ENCODE data around the gene IRF8. TPM values are rescaled to one million over a fixed set of nuclear protein-coding genes. Genes with fewer than 3 reads are reported as not detected.
A peak's percentile ranks its signal among the peaks of the same experiment; 100 is the strongest.
"Not testable (repeated sequence)": the region's sequence is repeated elsewhere in the genome, so short reads cannot be mapped to it uniquely, and the experiment has no call there.

IRF8 gene
- total RNA-seq, 2 experiments from 2014 or later: 230 to 234 TPM

- DNase-seq: no peak
- no peaks in the 10 kb centered on the region for H3K27me3 Mint-ChIP-seq
- H3K36me3 Mint-ChIP-seq: peaks cover 34% of the 10 kb centered on the region
- no peak overlapping the region for H3K4me3 Mint-ChIP-seq
- H3K9me3 Mint-ChIP-seq: peaks cover 9% of the 10 kb centered on the region
- H3K27ac Mint-ChIP-seq: no peak overlapping the region
- H3K4me1 Mint-ChIP-seq: peaks cover 70% of the 10 kb centered on the region
These were observed 43.1 kb downstream of the IRF8 start for GRCh38 chr16:85941863-85942644.

- H3K36me3 Mint-ChIP-seq: peaks cover 30% of the 10 kb centered on the region
- H3K9me3 Mint-ChIP-seq, DNase-seq, H3K4me3 Mint-ChIP-seq, H3K27ac Mint-ChIP-seq, H3K27me3 Mint-ChIP-seq: not testable (repeated sequence)
- H3K4me1 Mint-ChIP-seq: peaks cover 72% of the 10 kb centered on the region
These were observed 43.7 kb downstream of the IRF8 start for GRCh38 chr16:85942659-85943058.

- Mint-ChIP-seq H3K36me3 (peaks cover 22% of the 10 kb centered on the region), H3K4me3 (no peak overlapping the region), H3K27ac (peak overlapping the region; percentile 77), H3K27me3 (no peaks in the 10 kb centered on the region), H3K4me1 (peaks cover 72% of the 10 kb centered on the region), H3K9me3 (peaks cover 4% of the 10 kb centered on the region)
- DNase-seq: no peak
These were observed 44.7 kb downstream of the IRF8 start for GRCh38 chr16:85943711-85944110.

DNA sequence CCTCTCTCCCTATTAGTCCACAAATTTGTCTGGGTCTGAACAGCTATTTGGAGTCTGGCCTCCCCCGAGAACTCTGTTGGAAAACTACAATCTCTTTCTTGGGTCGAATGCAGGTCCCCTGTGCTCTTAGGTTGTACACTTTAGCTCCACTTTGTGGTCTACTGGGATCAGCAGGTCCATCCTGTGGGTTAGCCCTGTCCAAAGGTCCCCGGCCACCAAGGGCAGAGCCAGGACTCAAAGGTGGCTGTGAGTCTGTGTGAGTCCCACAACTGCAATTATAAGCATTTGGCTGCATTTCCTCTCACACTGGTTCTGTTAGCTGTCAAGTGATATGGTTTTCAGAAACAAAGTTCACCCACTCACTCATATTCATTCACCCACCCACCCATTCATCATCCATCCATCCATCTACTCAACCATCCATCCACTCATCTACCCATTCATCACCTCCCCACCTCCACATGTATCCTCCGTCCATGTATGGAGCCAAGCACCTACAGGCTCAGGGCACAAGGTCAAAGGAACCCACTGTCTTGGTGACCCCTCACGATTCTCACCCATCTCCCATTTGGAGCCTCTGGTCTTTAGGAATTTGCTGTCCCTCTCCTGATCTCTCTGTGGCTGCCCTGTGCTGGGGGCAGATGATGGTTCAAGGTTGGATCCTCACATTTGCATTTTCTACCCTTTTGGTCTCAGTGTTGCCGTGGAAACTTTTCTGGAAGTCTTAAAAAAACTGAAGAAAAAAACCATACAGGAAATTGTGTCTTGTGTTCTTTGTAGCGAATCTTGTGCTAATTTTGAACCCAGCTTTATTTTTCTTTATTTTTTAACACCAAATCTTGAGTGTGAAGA lies 45.8 kb downstream of the IRF8 start:
- H3K4me1 Mint-ChIP-seq: peaks cover 76% of the 10 kb centered on the region
- H3K4me3 Mint-ChIP-seq: peak overlapping the region; percentile 5
- H3K9me3 Mint-ChIP-seq: no peaks in the 10 kb centered on the region
- peak overlapping the region; percentile 77 for H3K27ac Mint-ChIP-seq
- H3K36me3 Mint-ChIP-seq: peaks cover 15% of the 10 kb centered on the region
- DNase-seq: no peak
- no peaks in the 10 kb centered on the region for H3K27me3 Mint-ChIP-seq

DNA sequence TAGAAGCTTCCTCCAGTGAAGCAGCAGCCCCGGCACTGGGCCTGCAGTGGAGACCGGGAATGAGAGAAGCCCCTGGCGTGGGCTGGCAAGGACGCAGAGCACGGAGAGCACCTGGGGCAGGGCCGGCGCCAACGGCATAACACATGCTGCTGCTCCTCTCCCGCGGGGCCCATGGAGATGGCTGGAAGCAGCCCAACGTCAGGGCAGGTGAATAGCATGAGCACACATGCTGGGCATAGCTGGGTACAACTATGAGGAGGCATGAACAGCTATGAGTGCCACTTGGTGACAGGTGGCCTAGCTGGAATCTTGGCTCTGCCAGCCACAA lies 46.4 kb downstream of the IRF8 start:
- H3K27ac Mint-ChIP-seq: peak overlapping the region; percentile 77
- no peak for DNase-seq
- H3K9me3 Mint-ChIP-seq: no peaks in the 10 kb centered on the region
- H3K4me3 Mint-ChIP-seq: peak overlapping the region; percentile 5
- no peaks in the 10 kb centered on the region for H3K27me3 Mint-ChIP-seq
- H3K4me1 Mint-ChIP-seq: peaks cover 77% of the 10 kb centered on the region
- H3K36me3 Mint-ChIP-seq: peaks cover 12% of the 10 kb centered on the region

DNA sequence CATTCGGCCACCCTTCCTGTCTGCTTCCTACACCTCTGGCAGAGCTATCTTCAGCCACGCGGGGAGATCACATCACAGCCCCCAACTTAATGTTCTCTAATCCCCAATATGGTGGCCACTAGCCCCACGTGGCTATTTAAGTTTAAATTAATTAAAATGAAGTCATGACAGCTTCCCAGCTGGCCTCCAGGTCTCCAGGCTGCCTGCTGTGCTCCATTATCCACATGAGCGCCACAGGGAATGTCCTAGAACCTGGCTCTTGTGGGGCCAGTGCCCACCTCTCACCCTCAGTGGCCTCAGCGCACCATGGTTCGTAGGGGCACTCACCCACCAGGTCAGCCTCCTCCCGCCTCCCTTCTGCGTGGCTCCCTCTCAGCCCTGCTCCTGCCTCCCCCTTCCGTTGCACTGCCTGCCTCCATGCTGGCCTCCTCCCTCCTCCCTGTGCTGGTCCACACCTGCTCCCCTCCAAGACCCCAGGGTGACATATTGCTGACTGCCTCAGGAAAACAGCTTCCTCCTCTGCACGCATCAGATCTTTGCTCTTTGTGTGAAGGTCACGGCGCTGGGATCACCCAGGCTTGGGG lies 47.7 kb downstream of the IRF8 start:
- no peak for DNase-seq
- peaks cover 81% of the 10 kb centered on the region for H3K4me1 Mint-ChIP-seq
- peak overlapping the region; percentile 77 for H3K27ac Mint-ChIP-seq
- H3K9me3 Mint-ChIP-seq: no peaks in the 10 kb centered on the region
- peak overlapping the region; percentile 33 for H3K4me3 Mint-ChIP-seq
- H3K27me3 Mint-ChIP-seq: no peaks in the 10 kb centered on the region
- H3K36me3 Mint-ChIP-seq: peaks cover 12% of the 10 kb centered on the region

- peak overlapping the region; percentile 32 for H3K4me3 Mint-ChIP-seq
- peaks cover 74% of the 10 kb centered on the region for H3K4me1 Mint-ChIP-seq
- H3K27ac Mint-ChIP-seq: peak overlapping the region; percentile 77
- no peaks in the 10 kb centered on the region for H3K27me3 Mint-ChIP-seq
- peak; percentile 69 for DNase-seq
- no peaks in the 10 kb centered on the region for H3K9me3 Mint-ChIP-seq
- H3K36me3 Mint-ChIP-seq: peaks cover 12% of the 10 kb centered on the region
These were observed 48.5 kb downstream of the IRF8 start for GRCh38 chr16:85947230-85948137.

DNA sequence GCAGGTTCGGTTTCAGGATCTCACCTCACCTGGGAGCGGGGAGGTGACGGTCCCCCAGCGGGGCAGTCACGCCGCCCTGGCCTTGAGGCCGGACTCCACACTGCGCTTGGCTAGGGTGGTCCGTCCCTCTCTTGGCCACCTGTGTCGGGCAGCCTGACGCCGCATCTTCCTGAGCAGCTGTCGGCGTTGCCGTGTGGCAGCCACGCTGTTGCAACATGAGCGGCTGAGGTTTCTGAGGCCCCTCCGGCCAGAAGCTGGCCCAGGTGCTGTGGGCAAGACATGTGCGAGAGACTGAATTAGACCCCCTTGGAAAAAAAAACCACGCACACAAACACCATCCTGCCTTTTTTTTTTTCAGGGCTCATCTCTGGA lies 49.2 kb downstream of the IRF8 start:
- Mint-ChIP-seq H3K27me3 (no peaks in the 10 kb centered on the region), H3K4me3 (no peak overlapping the region), H3K4me1 (peaks cover 73% of the 10 kb centered on the region), H3K27ac (peak overlapping the region; percentile 77), H3K36me3 (peaks cover 11% of the 10 kb centered on the region), H3K9me3 (no peaks in the 10 kb centered on the region)
- no peak for DNase-seq

GRCh38 chr16:85948616-85949265 lies 49.8 kb downstream of the IRF8 start:
- Mint-ChIP-seq H3K36me3 (peaks cover 11% of the 10 kb centered on the region), H3K4me1 (peaks cover 67% of the 10 kb centered on the region), H3K4me3 (no peak overlapping the region), H3K27me3 (no peaks in the 10 kb centered on the region), H3K27ac (peak overlapping the region; percentile 52), H3K9me3 (no peaks in the 10 kb centered on the region)
- no peak for DNase-seq

DNA sequence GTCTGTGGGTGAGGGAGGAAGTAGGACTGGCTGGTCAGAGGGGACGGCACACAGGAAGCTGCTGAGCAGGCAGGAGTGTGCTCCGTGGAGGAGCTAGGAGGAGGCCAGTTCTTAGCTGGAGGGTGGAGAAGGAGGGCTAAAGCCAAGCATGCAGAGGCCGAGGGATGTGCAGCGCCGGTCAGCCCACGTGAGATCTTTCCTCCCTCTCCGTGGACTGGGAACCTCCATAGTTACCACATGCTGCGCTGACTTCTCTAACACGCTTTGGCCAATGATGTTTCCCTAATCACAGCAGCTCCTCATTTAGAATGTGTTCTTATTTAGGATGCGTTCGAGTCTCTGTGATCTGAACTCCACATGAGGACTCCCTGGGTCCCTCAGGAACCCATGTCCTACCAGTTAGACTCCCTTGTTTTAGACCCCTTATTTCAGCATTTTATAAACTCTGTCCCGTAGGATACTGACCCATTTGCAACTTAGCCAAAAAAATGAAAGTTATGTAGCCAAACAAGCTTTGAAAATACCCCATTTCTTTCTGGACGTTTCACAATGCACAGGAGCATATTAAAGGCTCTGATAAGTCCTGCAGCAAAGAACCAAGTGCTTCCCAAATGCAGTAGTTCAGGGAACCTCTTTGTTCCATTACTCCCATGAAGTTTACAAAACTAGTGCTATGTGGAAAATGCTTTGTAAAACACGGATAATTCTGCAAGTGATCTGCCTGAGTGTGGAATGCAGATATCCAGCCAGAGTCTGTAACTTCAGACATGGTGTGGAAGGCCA lies 51.4 kb downstream of the IRF8 start:
- Mint-ChIP-seq H3K9me3 (no peaks in the 10 kb centered on the region), H3K27me3 (no peaks in the 10 kb centered on the region), H3K36me3 (peaks cover 7% of the 10 kb centered on the region), H3K4me1 (peaks cover 58% of the 10 kb centered on the region), H3K4me3 (no peak overlapping the region), H3K27ac (peak overlapping the region; percentile 49)
- DNase-seq: no peak

GRCh38 chr16:85952197-85952596 lies 53.2 kb downstream of the IRF8 start:
- Mint-ChIP-seq H3K27me3 (no peaks in the 10 kb centered on the region), H3K36me3 (no peaks in the 10 kb centered on the region), H3K4me1 (peaks cover 49% of the 10 kb centered on the region), H3K4me3 (no peak overlapping the region), H3K27ac (no peak overlapping the region), H3K9me3 (no peaks in the 10 kb centered on the region)
- DNase-seq: no peak

- no peak for DNase-seq
- H3K9me3 Mint-ChIP-seq: no peaks in the 10 kb centered on the region
- no peaks in the 10 kb centered on the region for H3K27me3 Mint-ChIP-seq
- no peak overlapping the region for H3K4me3 Mint-ChIP-seq
- H3K27ac Mint-ChIP-seq: no peak overlapping the region
- H3K4me1 Mint-ChIP-seq: peaks cover 43% of the 10 kb centered on the region
- no peaks in the 10 kb centered on the region for H3K36me3 Mint-ChIP-seq
These were observed 53.8 kb downstream of the IRF8 start for GRCh38 chr16:85952811-85953210.

DNA sequence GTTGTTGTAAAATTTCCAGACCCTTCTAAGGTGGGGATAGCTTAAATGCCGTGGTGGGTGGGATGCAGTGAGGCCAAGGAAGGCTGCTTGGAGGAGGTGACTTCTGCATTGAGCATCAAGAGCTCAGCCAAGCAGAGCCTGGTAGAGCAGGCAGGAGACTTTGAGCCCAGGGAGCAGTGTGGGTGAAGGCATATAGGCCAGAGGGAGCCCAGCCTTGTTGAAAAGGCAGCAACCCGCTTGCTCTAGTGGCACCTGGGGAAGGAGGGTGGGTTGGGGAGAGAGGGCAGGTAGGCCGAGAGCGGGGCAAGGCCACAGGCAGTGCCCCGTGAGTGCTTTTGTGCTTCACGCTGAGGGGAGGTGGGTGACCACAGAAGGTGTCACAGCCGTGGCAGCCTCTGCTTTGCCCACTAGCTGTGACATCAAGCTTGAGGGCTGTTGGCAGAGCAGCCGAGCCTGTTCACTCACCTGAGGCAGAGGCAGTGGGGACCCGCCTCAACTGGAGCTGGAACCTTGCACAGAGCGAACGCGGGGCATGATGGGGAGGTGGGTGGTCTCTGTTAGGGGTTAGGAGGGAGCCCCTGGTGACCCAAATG lies 56.1 kb downstream of the IRF8 start:
- peak overlapping the region; percentile 2 for H3K27ac Mint-ChIP-seq

More for the DNA sequence above, 56.1 kb downstream of the IRF8 start:
- Mint-ChIP-seq H3K27me3 (no peaks in the 10 kb centered on the region), H3K4me3 (no peak overlapping the region), H3K36me3 (no peaks in the 10 kb centered on the region), H3K4me1 (peaks cover 28% of the 10 kb centered on the region), H3K9me3 (no peaks in the 10 kb centered on the region)
- DNase-seq: no peak

Measured in activated naive CD8-positive, alpha-beta T cell treated with anti-CD3 and anti-CD28 coated beads for 36 hours (primary cell).